C4-2B (cell line): ENCODE data around the gene ATRNL1.

Experiments
- CTCF ChIP-seq: fragments of 450-650 bp; conservative IDR thresholded peaks from 2 replicates; pipeline ENCODE4 v1.5.1; 2017; ENCODE audit warnings: mild to moderate bottlenecking
- ZFX ChIP-seq: fragments of 450-650 bp; IDR thresholded peaks from 2 replicates; pipeline ENCODE4 v1.6.1; 2017

DNA sequence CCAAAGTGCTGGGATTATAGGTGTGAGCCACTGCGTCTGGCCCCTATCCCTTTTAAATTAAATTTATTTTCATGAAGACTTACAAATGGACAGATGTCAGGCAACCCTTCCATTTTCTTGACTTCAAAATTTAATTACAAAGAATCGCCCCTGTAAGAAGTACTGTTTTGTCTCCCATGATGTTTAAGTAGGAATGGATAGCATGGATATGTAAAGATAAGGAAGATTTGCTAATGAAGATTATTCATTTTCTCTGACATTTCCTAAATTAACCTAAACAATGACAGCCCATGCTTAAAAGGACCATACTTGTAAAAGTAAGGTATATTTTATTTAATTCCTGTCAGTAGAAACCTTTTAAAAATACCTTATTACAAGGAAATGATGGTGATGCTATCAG lies 627.0 kb downstream of the ATRNL1 start:
- TF ChIP-seq CTCF (no peak), ZFX (no peak)
